ENCODE measurements around the gene GNAQ.

Gene GNAQ

GRCh38 chr9:77803423-77803822 lies 228.2 kb downstream of the GNAQ start:
- no peaks in the 10 kb centered on the region for H3K27me3 ChIP-seq (ENCODE audit: control insufficient read depth, insufficient read depth, low read length)
- no peak overlapping the region for H2AFZ ChIP-seq
- H3K9me3 ChIP-seq (ENCODE audit: control insufficient read depth, low read length) = no peaks in the 10 kb centered on the region
- no peak overlapping the region for H3K27ac ChIP-seq
- no peaks in the 10 kb centered on the region for H3K79me2 ChIP-seq
- no peak for TF ChIP-seq CTCF (IDR thresholded peaks at IDR 0.05)
- H3K4me3 ChIP-seq (ENCODE audit: low read depth, low read length) = no peak overlapping the region
- no peaks in the 10 kb centered on the region for H3K4me1 ChIP-seq
- no peak overlapping the region for H3K9ac ChIP-seq
- no peaks in the 10 kb centered on the region for H3K36me3 ChIP-seq (ENCODE audit: control insufficient read depth, insufficient read depth, low read length)
- no peak overlapping the region for H3K4me2 ChIP-seq (ENCODE audit: low read length)

GRCh38 chr9:77802515-77803293 lies 228.9 kb downstream of the GNAQ start:
- H3K27me3 ChIP-seq (ENCODE audit: control insufficient read depth, insufficient read depth, low read length) = no peaks in the 10 kb centered on the region
- H3K4me3 ChIP-seq (ENCODE audit: low read depth, low read length) = no peak overlapping the region
- H3K9ac ChIP-seq = no peak overlapping the region
- no peak overlapping the region for H2AFZ ChIP-seq
- no peak for TF ChIP-seq CTCF (IDR thresholded peaks at IDR 0.05)
- H3K79me2 ChIP-seq = no peaks in the 10 kb centered on the region
- H3K27ac ChIP-seq = no peak overlapping the region
- no peaks in the 10 kb centered on the region for H3K9me3 ChIP-seq (ENCODE audit: control insufficient read depth, low read length)
- no peak overlapping the region for H3K4me2 ChIP-seq (ENCODE audit: low read length)
- H3K36me3 ChIP-seq (ENCODE audit: control insufficient read depth, insufficient read depth, low read length) = no peaks in the 10 kb centered on the region
- no peaks in the 10 kb centered on the region for H3K4me1 ChIP-seq

GRCh38 chr9:77802064-77802463 lies 229.5 kb downstream of the GNAQ start:
- TF ChIP-seq CTCF (IDR thresholded peaks at IDR 0.05) = no peak
- Histone ChIP-seq H3K27me3 (ENCODE audit: control insufficient read depth, insufficient read depth, low read length) (no peaks in the 10 kb centered on the region), H2AFZ (no peak overlapping the region), H3K9ac (no peak overlapping the region), H3K4me3 (ENCODE audit: low read depth, low read length) (no peak overlapping the region), H3K4me2 (ENCODE audit: low read length) (no peak overlapping the region), H3K79me2 (no peaks in the 10 kb centered on the region), H3K27ac (no peak overlapping the region), H3K4me1 (no peaks in the 10 kb centered on the region), H3K9me3 (ENCODE audit: control insufficient read depth, low read length) (no peaks in the 10 kb centered on the region), H3K36me3 (ENCODE audit: control insufficient read depth, insufficient read depth, low read length) (no peaks in the 10 kb centered on the region)

- Histone ChIP-seq H3K27ac (no peak overlapping the region), H2AFZ (no peak overlapping the region), H3K79me2 (no peaks in the 10 kb centered on the region), H3K9me3 (ENCODE audit: control insufficient read depth, low read length) (no peaks in the 10 kb centered on the region), H3K4me2 (ENCODE audit: low read length) (no peak overlapping the region), H3K4me3 (ENCODE audit: low read depth, low read length) (no peak overlapping the region), H3K9ac (no peak overlapping the region), H3K27me3 (ENCODE audit: control insufficient read depth, insufficient read depth, low read length) (no peaks in the 10 kb centered on the region), H3K36me3 (ENCODE audit: control insufficient read depth, insufficient read depth, low read length) (no peaks in the 10 kb centered on the region), H3K4me1 (no peaks in the 10 kb centered on the region)
- no peak for TF ChIP-seq CTCF (IDR thresholded peaks at IDR 0.05)
Measured at GRCh38 chr9:77800924-77801551, 230.6 kb downstream of the GNAQ start.
